Prostate gland (tissue), 2 donors: Measurements from ENCODE around the gene CCNL2. TPM values are rescaled to one million over a fixed set of nuclear protein-coding genes. Genes with fewer than 3 reads are reported as not detected.

Source experiments
- DNase-seq: peaks from one replicate; pipeline ENCODE4 v3.0.0-alpha.2; 2019; ENCODE audit warnings: low spot score
- H3K27ac ChIP-seq, 2 donors: fragments of 200-600 bp; sonication (generic); 2 replicates each; pipeline ENCODE4 v1.5.1; 2017 to 2019
- H3K27me3 ChIP-seq: fragments of 200-600 bp; sonication (generic); replicated peaks from 2 replicates; pipeline ENCODE4 v1.5.1; 2019; ENCODE audit not compliant: insufficient read depth
- H3K36me3 ChIP-seq, 2 donors: fragments of 200-600 bp; sonication (generic); 1 replicate in 1 of 2; 2 replicates in 1 of 2; pipeline versions ENCODE4 v1.5.1 to v1.8.1; 2017 to 2019
- H3K4me1 ChIP-seq: fragments of 200-600 bp; sonication (generic); replicated peaks from 2 replicates; pipeline ENCODE4 v1.5.1; 2019
- H3K4me3 ChIP-seq, 2 donors: fragments of 200-600 bp; sonication (generic); 2 replicates each; pipeline ENCODE4 v1.5.1; 2017 to 2019
- H3K9me3 ChIP-seq: fragments of 200-600 bp; sonication (generic); 2 replicates; pipeline ENCODE4 v1.5.1; 2017
- POLR2A ChIP-seq: fragments of 450-650 bp; IDR thresholded peaks from one replicate; pipeline ENCODE4 v1.6.1; 2016; ENCODE audit warnings: antibody characterized with exemption, mild to moderate bottlenecking
- POLR2AphosphoS5 ChIP-seq: sonication (generic); formaldehyde crosslinking; IDR thresholded peaks from one replicate; pipeline ENCODE4 v1.6.1; 2017; ENCODE audit warnings: antibody characterized with exemption
- WGBS: methylation state at CpG from one replicate; pipeline ENCODE4 v1.1.5; 2018; 5-methylcytosine and 5-hydroxymethylcytosine counted together
- intact Hi-C: fragments of 100-400 bp; cut with DNase I; formaldehyde crosslinking; loops from one replicate; pipeline ENCODE4 v1.14.2; 2022
- total RNA-seq, 2 donors: library from RNA; depleted of rRNA; stranded (reverse); fragments of >200 nt; gene quantifications; one replicate each; pipeline ENCODE4 v1.1.0, GENCODE V29; 2016
- TF ChIP-seq, protein P1 (sequence below), 4 experiments: fragments of 200-600 bp in 2 of 4; fragments of 450-650 bp in 2 of 4; sonication (generic) in 2 of 4; IDR thresholded peaks; 1 replicate in 3 of 4; 2 replicates in 1 of 4; pipeline ENCODE4 v1.5.1; 2016 to 2019; ENCODE audit warnings: antibody characterized with exemption in 4 of 4, mild to moderate bottlenecking in 2 of 4, moderate library complexity in 2 of 4

Gene CCNL2
- total RNA-seq, 2 donors from 2014 or later = 116 to 242 TPM

- Histone ChIP-seq H3K4me1 (peaks cover 57% of the 10 kb centered on the region), H3K4me3 (peak overlapping the region in 1 of 2 donors; percentile 65), H3K9me3 (no peaks in the 10 kb centered on the region), H3K36me3 (no peaks in the 10 kb centered on the region), H3K27ac (peak overlapping the region; percentile 96), H3K27me3 (no peaks in the 10 kb centered on the region)
- intact Hi-C loops = no loop called here
- DNase-seq = no peak
- TF ChIP-seq, protein P1, sequence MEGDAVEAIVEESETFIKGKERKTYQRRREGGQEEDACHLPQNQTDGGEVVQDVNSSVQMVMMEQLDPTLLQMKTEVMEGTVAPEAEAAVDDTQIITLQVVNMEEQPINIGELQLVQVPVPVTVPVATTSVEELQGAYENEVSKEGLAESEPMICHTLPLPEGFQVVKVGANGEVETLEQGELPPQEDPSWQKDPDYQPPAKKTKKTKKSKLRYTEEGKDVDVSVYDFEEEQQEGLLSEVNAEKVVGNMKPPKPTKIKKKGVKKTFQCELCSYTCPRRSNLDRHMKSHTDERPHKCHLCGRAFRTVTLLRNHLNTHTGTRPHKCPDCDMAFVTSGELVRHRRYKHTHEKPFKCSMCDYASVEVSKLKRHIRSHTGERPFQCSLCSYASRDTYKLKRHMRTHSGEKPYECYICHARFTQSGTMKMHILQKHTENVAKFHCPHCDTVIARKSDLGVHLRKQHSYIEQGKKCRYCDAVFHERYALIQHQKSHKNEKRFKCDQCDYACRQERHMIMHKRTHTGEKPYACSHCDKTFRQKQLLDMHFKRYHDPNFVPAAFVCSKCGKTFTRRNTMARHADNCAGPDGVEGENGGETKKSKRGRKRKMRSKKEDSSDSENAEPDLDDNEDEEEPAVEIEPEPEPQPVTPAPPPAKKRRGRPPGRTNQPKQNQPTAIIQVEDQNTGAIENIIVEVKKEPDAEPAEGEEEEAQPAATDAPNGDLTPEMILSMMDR (IDR thresholded peaks at IDR 0.05) = no peak
- TF ChIP-seq POLR2A = no peak
- no peak for TF ChIP-seq POLR2AphosphoS5
- WGBS = 59% methylated on average over 26 of the region's 28 CpGs
Observed at GRCh38 chr1:1432274-1432950, 33.3 kb upstream of the CCNL2 start.

GRCh38 chr1:1431845-1432273 is 32.7 kb upstream of the CCNL2 start:
- Histone ChIP-seq H3K9me3 (no peaks in the 10 kb centered on the region), H3K27me3 (no peaks in the 10 kb centered on the region), H3K36me3 (no peaks in the 10 kb centered on the region), H3K4me3 (no peak overlapping the region), H3K4me1 (peaks cover 51% of the 10 kb centered on the region), H3K27ac (peak overlapping the region; percentile 96)
- DNase-seq = no peak
- intact Hi-C loops = no loop called here
- WGBS = 41% methylated on average over 4 of the region's 5 CpGs
- TF ChIP-seq POLR2AphosphoS5 (no peak), POLR2A (no peak)
- TF ChIP-seq, protein P1 (IDR thresholded peaks at IDR 0.05) = no peak

- TF ChIP-seq, protein P1 (IDR thresholded peaks at IDR 0.05) = no peak
- TF ChIP-seq POLR2AphosphoS5 = no peak
- TF ChIP-seq POLR2A = no peak
- DNase-seq = no peak
- H3K27me3 ChIP-seq = no peaks in the 10 kb centered on the region
- no peaks in the 10 kb centered on the region for H3K9me3 ChIP-seq
- H3K27ac ChIP-seq = peak overlapping the region; percentile 96
- peaks cover 50% of the 10 kb centered on the region for H3K4me1 ChIP-seq
- H3K36me3 ChIP-seq = no peaks in the 10 kb centered on the region
- H3K4me3 ChIP-seq = no peak overlapping the region
- WGBS = 44% methylated on average over 16 of the region's 18 CpGs
- intact Hi-C loops = no loop called here
Observed at GRCh38 chr1:1430992-1431844, 32.1 kb upstream of the CCNL2 start.

GRCh38 chr1:1430114-1430982 is 31.2 kb upstream of the CCNL2 start:
- intact Hi-C loops = no loop called here
- TF ChIP-seq POLR2A (peak; percentile 23), POLR2AphosphoS5 (peak; percentile 60)
- TF ChIP-seq, protein P1 (IDR thresholded peaks at IDR 0.05) = peak in 2 of 4 experiments; percentile 31
- Histone ChIP-seq H3K36me3 (no peaks in the 10 kb centered on the region), H3K4me3 (no peak overlapping the region), H3K27ac (peak overlapping the region; percentile 96), H3K27me3 (no peaks in the 10 kb centered on the region), H3K4me1 (peaks cover 49% of the 10 kb centered on the region), H3K9me3 (no peaks in the 10 kb centered on the region)
- peak; percentile 62 for DNase-seq
- WGBS = 11% methylated on average over 35 of the region's 35 CpGs
